Right kidney (tissue), 9 donors: Measurements from ENCODE around the gene TMEM41B.
A peak's percentile ranks its signal among the peaks of the same experiment; 100 is the strongest.
"Not testable (repeated sequence)": the region's sequence is repeated elsewhere in the genome, so short reads cannot be mapped to it uniquely, and the experiment has no call there.

ENCODE experiments used
- DNase-seq: peaks from one replicate; pipeline ENCODE4 v3.0.0-alpha.2; 2016
- long read RNA-seq, 8 donors: transcript quantifications; one replicate each; lab custom pipeline, GENCODE V29; 2026

The TMEM41B gene
- long read RNA-seq, donor 1, transcript TMEM41B-204 (7 exons, 3,968 nt): major isoform, 5 of 31 reads
- long read RNA-seq, donor 1, partial matches to known transcripts: 23 of 31 reads
- long read RNA-seq, donor 1, other reads (novel, unspliced or antisense): 0 of 31 reads
- long read RNA-seq, donor 2, partial matches to known transcripts: 12 of 19 reads
- long read RNA-seq, donor 2, other reads (novel, unspliced or antisense): 0 of 19 reads
- long read RNA-seq, donor 3, partial matches to known transcripts: 0 of 4 reads
- long read RNA-seq, donor 3, other reads (novel, unspliced or antisense): 0 of 4 reads
- long read RNA-seq, donor 4, transcript TMEM41B-204 (7 exons, 3,968 nt): major isoform, 10 of 35 reads
- long read RNA-seq, donor 4, partial matches to known transcripts: 22 of 35 reads
- long read RNA-seq, donor 4, other reads (novel, unspliced or antisense): 0 of 35 reads
- long read RNA-seq, donor 5, partial matches to known transcripts: 0 of 5 reads
- long read RNA-seq, donor 5, other reads (novel, unspliced or antisense): 0 of 5 reads
- long read RNA-seq, donor 6, transcript TMEM41B-204 (7 exons, 3,968 nt): major isoform, 5 of 10 reads
- long read RNA-seq, donor 6, partial matches to known transcripts: 0 of 10 reads
- long read RNA-seq, donor 6, other reads (novel, unspliced or antisense): 0 of 10 reads
- long read RNA-seq, donor 7, transcript TMEM41B-204 (7 exons, 3,968 nt): major isoform, 8 of 36 reads
- long read RNA-seq, donor 7, partial matches to known transcripts: 24 of 36 reads
- long read RNA-seq, donor 7, other reads (novel, unspliced or antisense): 0 of 36 reads
- long read RNA-seq, donor 8, transcript TMEM41B-204 (7 exons, 3,968 nt): major isoform, 11 of 38 reads
- long read RNA-seq, donor 8, partial matches to known transcripts: 21 of 38 reads
- long read RNA-seq, donor 8, other reads (novel, unspliced or antisense): 0 of 38 reads

GRCh38 chr11:9314291-9315077, at the start of gene TMEM41B:
Gene TMEM41B (minus strand): TSS chr11:9314593. CDS start chr11:9314441, 152 bp downstream.
- DNase-seq: peak; percentile 93

- peak; percentile 4 for DNase-seq
Measured at GRCh38 chr11:9362393-9362863, 48.0 kb upstream of the TMEM41B start.

DNA sequence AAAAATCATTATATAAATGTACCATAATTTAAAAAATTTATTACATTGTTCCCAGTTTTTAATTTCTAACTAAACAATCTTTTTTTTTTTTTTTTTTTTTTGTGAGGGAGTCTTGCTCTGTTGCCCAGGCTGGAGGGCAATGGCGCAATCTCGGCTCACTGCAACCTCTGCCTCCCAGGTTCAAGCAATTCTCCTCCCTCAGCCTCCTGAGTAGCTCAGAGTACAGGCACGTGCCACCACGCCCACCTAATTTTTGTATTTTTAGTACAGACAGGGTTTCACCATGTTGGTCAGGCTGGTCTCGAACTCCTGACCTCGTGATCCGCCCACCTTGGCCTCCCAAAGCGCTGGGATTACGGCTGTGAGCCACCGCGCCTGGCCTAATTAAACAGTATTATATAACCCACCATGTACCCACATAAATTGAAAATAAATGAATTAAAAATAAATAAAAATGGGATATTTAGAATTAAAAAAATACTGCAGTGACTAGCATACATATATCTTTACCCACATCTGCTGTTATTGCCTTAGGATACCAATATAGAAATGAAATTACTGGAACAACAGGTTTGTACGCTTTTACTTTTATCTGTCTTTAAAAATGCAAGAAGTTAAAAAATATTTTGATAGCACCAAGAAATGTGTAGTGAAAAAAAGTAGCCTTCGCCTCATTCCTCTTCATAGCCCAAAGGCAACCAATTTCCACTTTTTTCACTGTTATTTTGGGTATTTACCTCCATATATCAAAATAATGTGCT, 46.6 kb upstream of the TMEM41B start:
- DNase-seq: not testable (repeated sequence)

DNA sequence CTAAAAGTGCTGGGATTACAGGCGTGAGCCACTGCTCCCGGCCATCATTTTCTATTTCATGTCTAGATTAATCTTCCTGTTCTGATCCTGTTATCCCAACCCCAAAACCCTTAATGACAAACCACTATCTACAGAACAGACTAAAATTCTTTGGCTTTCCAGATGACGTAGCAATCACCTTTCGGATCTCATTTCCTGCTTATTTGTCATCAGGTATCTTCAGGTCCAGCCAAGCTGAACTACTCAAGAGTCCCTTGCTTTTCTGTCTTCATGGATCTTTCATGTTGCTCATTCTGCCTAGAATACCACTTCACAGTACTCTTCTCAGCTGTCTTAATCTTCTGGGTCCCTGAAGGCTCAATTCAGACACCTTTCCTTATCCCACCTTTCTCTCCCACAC, 42.6 kb upstream of the TMEM41B start:
- no peak for DNase-seq

- DNase-seq: no peak
Measured at GRCh38 chr11:9351321-9351881, 37.0 kb upstream of the TMEM41B start.

DNA sequence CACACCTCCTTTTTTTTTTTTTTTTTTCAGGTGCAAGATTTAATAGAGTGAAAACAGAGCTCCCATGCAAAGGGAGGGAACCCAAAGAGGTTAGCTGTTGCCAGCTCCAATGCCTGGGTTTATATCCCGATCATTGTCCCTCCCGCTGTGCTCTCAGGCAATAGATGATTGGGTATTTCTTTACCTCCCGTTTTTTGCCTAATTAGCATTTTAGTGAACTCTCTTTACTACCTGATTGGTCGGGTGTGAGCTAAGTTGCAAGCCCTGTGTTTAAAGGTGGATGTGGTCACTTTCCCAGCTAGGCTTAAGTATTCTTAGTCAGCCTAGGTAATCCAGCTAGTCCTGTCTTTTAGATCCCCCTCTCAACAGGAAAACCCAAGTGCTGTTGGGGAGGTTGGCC, 33.4 kb upstream of the TMEM41B start:
- not testable (repeated sequence) for DNase-seq

- DNase-seq: no peak
Measured at GRCh38 chr11:9347100-9347499, 32.7 kb upstream of the TMEM41B start.

DNA sequence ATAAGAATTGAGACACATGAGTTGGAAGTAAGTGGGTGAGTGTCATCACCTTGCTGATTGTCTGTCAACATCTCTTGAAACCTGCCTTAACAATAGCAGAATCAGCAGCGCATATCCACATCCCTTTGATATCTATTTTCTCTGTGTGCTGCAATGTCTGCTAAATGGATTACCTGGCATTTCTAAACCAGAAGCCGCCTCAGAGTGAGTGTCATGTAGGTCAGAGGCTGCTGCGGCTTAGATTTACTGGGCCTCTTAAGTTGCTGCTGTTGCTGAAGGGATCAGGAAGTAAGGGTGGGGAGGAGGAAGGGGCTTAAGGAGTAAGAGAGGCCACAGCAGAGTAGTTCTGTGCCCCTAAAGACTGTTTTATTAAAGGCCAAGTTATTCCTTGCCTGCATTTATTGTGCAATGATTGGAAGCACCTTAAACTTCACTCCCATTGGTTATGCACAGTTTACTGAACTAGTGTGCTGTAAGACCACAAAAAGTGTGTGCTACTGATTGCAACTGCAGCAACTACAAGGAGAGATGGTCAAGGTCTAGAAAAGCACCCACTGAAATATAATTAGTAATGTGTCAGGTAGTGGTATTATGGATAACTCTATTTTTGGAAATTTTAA, 29.8 kb upstream of the TMEM41B start:
- no peak for DNase-seq

DNA sequence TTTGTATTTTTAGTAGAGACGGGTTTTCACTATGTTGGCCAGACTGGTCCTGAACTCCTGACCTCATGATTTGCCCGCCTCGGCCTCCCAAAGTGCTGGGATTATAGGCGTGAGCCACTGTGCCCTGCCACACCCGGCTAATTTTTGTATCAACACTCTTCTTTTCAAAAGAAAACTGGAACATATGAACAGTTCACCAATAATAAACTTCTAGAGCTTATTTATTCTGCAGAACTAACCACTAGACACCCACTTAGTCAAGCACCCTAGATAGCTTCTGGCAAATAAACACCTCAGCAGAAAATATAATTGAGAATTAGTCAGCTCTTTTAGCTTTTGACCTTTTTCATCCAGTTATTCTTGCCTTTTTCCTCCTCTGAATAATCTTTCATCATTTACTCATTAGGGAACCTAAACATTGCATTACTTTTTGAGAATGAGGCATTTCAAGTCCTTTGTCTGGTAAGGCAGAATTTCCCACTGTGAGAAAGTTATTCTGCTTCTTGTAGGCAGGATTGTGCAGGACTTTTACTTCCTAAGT, 27.3 kb upstream of the TMEM41B start:
- DNase-seq: no peak

- DNase-seq: no peak
Measured at GRCh38 chr11:9332655-9333054, 18.3 kb upstream of the TMEM41B start.

DNA sequence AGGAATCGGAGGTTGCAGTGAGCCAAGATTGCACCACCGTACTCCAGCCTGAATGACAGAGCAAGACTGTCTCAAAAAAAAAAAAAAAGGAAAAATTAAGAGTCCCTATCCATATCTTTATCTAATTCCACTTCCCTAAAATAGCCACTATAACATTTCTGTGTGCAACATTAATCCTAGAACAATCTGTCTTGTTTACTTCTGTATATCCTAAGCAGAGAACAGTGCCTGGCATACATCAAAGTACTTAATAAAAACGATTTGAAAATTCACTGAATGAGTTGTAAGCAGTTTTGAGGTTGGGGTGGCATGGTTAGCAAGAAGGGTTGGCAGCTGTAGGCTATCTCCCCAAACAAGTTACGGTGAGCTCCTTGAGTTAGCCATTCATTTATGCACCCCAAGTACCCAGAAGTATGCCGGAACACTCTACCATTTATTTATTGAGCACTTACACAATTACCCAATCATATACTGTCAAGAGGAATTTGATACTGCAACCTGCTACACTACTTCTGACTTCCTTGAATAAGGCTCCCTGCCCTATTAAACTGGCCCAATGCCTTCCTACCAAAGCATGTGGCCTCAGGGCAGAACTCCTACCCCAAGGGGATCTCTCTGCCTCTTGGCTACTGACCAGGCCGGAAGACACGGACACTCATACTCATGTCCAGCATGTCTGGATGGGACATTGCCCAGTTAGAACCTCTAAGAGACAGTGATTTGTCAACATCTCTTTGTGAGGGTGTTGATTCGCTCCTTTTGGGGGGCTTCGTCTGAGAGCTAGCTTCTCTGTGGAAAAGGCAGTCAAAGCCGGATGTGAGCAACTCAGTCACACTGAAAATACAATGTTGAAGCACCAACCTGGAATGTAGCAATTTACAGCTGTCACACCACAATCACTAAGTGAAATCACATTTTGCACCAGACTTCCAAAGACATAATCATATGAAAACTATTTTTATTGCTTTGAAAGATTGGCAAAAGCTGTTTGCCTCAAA, 16.3 kb upstream of the TMEM41B start:
- no peak for DNase-seq

DNA sequence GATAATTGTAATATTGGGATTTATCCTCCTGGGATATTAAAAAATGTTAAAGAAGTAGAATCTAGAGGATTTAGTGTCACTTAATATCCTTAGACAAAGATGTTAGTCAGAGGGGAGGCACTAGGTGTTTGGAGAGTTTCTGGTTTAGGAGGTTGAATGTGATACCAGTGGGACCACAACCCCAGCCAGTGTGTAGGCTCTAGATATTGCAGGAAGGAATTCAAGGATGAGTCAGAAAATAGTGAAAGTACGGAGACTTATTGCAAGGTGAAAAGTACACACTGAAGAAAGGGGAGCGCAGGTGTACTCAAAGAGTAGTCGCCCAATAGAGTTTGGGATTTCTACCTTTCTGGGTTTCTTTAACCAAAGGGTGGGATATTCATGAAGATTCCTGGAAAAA, 5.7 kb upstream of the TMEM41B start:
- no peak for DNase-seq

GRCh38 chr11:9319377-9320001, 5.1 kb upstream of the TMEM41B start:
- DNase-seq: not testable (repeated sequence)

- DNase-seq: not testable (repeated sequence)
Measured at GRCh38 chr11:9318442-9319376, 4.3 kb upstream of the TMEM41B start.

DNA sequence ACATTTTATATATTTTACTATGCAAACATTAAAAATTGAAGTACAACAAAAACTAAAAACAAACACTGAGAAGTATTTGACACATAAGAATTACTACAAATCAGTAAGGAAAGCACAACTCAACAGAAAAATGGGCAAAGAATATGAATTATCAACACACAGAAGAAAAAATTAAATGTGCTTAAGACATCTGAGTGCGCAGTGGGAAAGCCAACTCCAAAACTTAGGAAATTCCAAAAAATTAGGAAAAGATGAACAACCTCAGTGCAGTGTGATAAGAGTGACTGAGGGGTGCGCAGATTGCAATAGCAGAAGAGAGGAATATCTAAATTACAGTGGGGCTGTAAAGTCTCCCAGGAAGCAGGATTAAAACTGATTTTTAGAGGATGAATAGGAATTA, 1.9 kb upstream of the TMEM41B start:
- DNase-seq: no peak

- DNase-seq: no peak
Measured at GRCh38 chr11:9315078-9315688, 790 bp upstream of the TMEM41B start.
